Muscle layer of colon (tissue), 2 donors: ENCODE data around the gene IGLON5.

Experiments used
- H3K27ac ChIP-seq: one replicate; pipeline ENCODE4 v1.7.0; 2013; ENCODE audit warnings: low read depth, mild to moderate bottlenecking, low read length, moderate library complexity
- H3K27me3 ChIP-seq, 2 donors: one replicate each; pipeline ENCODE4 v1.7.0; 2013; ENCODE audit warnings: low read length in 2 of 2, mild to moderate bottlenecking in 2 of 2; ENCODE audit not compliant: insufficient read depth in 2 of 2, control insufficient read depth in 1 of 2
- H3K36me3 ChIP-seq: one replicate; pipeline ENCODE4 v1.7.0; 2013; ENCODE audit warnings: mild to moderate bottlenecking, low read length; ENCODE audit not compliant: insufficient read depth
- H3K4me1 ChIP-seq: one replicate; pipeline ENCODE4 v1.7.0; 2013; ENCODE audit warnings: mild to moderate bottlenecking, low read length; ENCODE audit not compliant: insufficient read depth
- H3K4me3 ChIP-seq, 2 donors: one replicate each; pipeline ENCODE4 v1.7.0; 2013; ENCODE audit warnings: low read length in 2 of 2, low read depth in 1 of 2, mild to moderate bottlenecking in 1 of 2, moderate library complexity in 1 of 2
- H3K9ac ChIP-seq: one replicate; pipeline ENCODE4 v1.7.0; 2013; ENCODE audit warnings: low read length
- H3K9me3 ChIP-seq: one replicate; pipeline ENCODE4 v1.7.0; 2013; ENCODE audit warnings: mild to moderate bottlenecking, low read length
- donor health status: abdominal sarcoma.
- donor health status: Adenocarcinoma of cecum.

The IGLON5 gene

DNA sequence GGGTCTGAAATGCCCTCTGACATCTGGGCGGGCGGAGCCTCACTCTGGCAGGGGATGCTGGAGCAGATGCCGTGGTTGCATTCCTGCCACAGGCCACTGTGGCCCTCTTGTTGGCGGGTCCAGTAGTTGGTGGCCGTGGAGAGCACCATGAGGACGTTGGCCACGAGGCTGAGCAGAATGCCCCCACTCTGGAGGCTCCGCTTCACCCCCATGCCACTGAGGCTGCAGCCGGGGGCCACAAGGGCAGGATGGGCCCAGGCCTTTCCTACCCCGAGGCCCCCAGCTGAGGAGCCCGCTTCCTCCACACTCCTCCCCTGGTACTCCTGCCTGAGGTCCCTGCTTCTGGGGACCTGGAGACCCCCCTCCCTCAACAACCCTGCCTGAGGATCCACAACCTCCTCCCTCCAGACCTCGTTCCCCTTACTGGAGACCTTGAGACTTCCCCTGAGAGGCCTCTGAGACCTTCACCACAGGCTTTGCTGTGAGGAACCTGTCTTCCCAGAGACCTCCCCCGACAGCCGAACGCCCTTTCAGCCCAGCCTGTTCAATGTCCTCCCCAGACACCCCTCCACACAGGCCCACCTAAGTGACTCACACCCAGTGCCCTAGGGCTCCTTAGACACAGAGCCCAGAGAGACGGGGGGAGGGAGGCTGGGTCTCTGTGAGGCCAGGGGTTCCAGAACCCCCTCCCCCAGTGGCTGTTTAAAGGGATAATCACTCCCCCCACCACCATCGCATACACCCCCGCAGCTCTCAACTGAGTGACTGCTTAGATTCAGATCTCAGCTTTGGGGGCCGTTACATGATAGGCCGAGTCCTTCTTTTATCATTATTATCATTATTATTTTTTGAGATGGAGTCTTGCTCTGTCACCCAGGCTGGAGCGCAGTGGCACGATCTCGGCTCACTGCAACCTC is 57.2 kb downstream of the IGLON5 start, which contains the start of gene CLDND2:
Gene CLDND2, minus strand, starts transcription at position 638 of the 917 bp plus-strand sequence. Its CDS starts 426 bp downstream, at position 212.
- H3K4me1 ChIP-seq: peaks cover 18% of the 10 kb centered on the region
- no peak within 1 kb of the TSS for H3K9ac ChIP-seq
- H3K4me3 ChIP-seq: peak within 1 kb of the TSS; percentile 49 to 79
- H3K27ac ChIP-seq: peak within 1 kb of the TSS; percentile 74
- no peaks in the 10 kb centered on the region for H3K27me3 ChIP-seq
- no peaks in the 10 kb centered on the region for H3K36me3 ChIP-seq
- H3K9me3 ChIP-seq: no peaks in the 10 kb centered on the region

DNA sequence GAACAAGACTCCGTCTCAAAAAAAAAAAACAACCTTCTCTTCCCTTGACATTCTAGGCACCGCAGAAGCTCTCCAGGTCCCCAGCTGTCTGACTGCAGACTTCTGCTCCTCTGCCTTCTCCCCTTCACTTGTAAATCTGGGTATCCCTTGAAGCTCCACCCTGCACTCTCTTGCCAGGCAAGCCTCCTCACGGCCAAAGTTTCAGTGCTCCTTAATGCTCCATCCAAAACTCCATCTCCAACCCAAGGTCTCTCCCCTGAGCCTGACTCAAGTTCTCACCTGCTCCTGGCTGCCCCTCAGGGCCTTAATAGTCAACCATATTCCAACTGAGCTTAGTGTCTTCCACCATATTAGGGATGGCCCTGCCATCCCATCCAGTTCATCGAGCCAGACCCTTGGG is 58.8 kb downstream of the IGLON5 start:
- Histone ChIP-seq H3K36me3 (no peaks in the 10 kb centered on the region), H3K9ac (no peak overlapping the region), H3K4me3 (no peak overlapping the region), H3K4me1 (peaks cover 11% of the 10 kb centered on the region), H3K27me3 (no peaks in the 10 kb centered on the region), H3K9me3 (no peaks in the 10 kb centered on the region), H3K27ac (no peak overlapping the region)

DNA sequence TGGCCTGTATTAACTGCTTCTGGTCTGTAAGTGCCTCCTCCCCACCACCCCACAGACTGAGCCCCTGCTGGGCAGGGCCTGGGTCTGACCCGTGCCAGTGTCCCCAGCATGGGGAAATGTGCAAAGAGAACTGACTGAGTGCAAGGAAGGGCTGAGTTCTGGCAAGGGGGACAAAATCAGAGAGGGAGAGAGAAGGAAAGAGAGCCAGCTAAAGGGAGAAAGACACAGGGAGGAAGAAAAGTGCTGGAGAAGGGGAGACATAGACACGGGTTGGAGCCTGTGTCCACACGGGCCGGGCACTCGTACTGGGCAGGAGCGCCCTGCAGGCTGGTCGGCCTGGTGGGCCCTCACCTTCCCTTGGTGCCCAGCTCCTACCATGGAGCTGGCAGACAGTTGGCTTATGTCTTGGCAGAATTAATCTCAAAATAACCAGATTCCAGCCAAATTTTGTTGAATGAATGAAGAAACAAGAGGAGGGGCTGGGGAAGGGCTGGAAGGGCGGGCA is 59.8 kb downstream of the IGLON5 start:
- H3K36me3 ChIP-seq: no peaks in the 10 kb centered on the region
- peaks cover 6% of the 10 kb centered on the region for H3K4me1 ChIP-seq
- H3K27me3 ChIP-seq: no peaks in the 10 kb centered on the region
- H3K9me3 ChIP-seq: no peaks in the 10 kb centered on the region
- H3K9ac ChIP-seq: no peak overlapping the region
- H3K4me3 ChIP-seq: no peak overlapping the region
- no peak overlapping the region for H3K27ac ChIP-seq

DNA sequence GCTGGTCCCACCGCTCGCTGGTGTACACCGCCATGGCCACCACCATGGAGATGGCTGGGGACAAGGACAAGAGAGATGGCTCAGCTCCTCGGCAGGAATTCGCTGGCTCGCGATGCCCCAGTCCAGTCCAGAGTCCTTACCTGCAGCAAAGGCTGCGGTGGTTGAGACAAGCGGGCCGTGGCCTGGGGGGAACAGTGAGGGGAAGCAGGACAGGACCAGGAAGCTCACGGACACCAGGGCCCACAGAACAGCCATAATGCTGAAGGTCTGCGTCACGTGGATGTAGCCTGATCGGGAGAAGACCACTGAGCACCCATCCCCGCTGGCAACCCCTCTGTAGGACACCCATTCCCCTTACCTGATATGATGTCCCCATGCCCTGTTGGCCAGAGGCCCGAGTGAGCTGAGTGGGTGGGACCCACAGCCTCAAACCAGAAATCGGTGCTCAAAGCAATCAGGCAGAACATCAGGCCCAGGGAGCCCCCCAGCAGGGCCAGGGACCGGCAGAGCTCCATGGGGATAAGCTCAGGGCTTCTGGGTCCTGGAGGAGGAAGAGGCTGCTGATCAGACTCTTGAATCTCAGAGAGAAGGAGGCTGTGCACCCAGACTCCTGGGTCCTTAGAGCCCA is 60.7 kb downstream of the IGLON5 start:
- H3K27me3 ChIP-seq: no peaks in the 10 kb centered on the region
- no peak overlapping the region for H3K4me3 ChIP-seq
- peaks cover 6% of the 10 kb centered on the region for H3K4me1 ChIP-seq
- no peak overlapping the region for H3K27ac ChIP-seq
- no peak overlapping the region for H3K9ac ChIP-seq
- no peaks in the 10 kb centered on the region for H3K36me3 ChIP-seq
- H3K9me3 ChIP-seq: no peaks in the 10 kb centered on the region

DNA sequence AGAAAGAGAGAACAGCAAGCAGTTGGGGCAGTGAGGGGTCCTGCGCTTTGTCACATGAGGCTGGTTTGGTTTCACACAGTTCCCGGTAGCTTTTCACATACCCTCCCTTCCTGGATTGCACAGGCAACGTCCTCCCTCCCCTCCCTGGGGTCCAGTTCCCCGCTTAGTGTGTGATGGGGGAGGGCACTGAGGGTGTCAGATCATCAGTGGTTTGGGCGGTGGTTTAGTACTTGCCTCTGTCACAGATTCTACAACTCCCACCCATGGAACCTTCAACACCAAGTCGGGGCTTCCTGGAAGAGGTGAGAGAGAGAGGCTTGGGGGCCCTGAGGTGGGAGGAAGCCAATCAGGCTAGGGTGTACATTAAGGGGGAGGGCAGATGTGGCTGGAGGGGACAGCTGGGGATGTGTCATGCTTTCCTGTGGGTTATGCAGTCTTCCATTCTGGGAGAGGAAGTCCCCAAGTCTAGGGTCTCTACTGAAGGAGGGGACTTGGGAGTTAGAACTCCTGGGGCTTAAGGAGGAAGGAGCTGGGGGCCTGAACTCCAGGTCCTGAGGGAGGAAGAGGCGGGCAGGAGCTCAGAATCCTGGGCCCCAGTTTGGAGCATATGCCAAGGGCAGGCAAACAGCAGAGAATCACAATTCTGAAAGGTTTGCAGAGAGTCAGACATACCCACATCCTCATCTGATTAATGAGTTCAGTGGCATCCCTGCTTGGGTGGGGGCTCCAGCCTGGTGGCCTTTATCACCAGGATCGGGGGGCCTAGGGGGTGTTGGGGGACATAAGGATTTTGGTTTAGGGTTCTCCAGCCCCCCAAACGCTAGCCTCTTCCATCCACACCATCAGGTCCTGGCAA is 61.4 kb downstream of the IGLON5 start, which contains the start of gene NKG7:
Gene NKG7, minus strand, starts transcription at position 6 of the 856 bp plus-strand sequence. CDS start 119 bp downstream, outside the sequence.
- peaks cover 6% of the 10 kb centered on the region for H3K4me1 ChIP-seq
- H3K4me3 ChIP-seq: no peak within 1 kb of the TSS
- H3K9me3 ChIP-seq: no peaks in the 10 kb centered on the region
- no peak within 1 kb of the TSS for H3K27ac ChIP-seq
- H3K9ac ChIP-seq: no peak within 1 kb of the TSS
- H3K27me3 ChIP-seq: no peaks in the 10 kb centered on the region
- H3K36me3 ChIP-seq: no peaks in the 10 kb centered on the region

DNA sequence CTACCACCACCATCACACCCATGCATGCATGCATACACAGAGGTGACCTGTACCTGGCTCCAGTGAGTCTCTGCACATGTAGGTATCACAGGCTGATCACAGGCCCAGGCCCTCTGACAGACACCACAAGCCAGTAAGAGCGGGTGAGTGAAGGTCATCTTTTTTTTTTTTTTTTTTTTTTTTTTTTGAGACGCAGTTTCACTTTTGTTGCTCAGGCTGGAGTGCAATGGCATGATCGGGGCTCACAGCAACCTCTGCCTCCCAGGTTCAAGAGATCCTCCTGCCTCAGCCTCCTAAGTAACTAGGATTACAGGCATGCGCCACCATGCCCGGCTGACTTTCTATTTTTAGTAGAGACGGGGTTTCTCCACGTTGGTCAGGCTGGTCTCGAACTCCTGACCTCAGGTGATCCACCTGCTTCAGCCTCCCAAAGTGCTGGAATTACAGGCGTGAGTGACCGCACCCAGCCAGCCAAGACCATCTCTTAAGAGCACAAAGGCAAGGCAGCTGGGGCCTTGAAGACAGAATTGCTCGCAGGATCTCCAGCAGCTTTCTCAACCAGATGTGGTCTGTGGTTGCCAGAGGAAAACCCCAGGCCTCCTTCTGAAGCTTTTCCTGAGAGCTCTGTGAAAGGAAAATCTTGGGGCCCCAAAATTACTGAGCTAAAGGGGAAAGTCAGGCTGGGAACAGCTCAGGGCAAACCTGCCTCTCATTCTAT is 64.2 kb downstream of the IGLON5 start:
- no peak overlapping the region for H3K9ac ChIP-seq
- H3K36me3 ChIP-seq: no peaks in the 10 kb centered on the region
- no peaks in the 10 kb centered on the region for H3K9me3 ChIP-seq
- H3K4me1 ChIP-seq: no peaks in the 10 kb centered on the region
- no peak overlapping the region for H3K27ac ChIP-seq
- H3K27me3 ChIP-seq: no peaks in the 10 kb centered on the region
- H3K4me3 ChIP-seq: no peak overlapping the region

DNA sequence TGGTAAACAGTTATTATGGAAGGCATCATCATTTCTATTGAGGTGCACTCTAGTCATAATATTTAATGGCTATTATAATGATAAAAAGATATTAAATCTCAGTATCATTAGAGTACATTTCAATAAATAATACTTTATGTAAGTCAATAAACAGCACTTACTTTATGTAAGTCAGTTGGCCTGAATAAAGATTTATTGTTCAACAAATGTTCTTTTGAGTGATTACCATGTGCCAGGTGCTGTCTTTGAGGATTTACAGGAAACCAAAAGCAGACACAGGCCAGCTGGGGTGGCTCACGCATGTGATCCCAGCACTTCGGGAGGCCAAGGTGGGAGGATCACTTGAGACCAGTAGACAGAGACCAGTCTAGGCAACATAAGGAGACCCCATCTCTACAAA is 66.0 kb downstream of the IGLON5 start:
- H3K36me3 ChIP-seq: no peaks in the 10 kb centered on the region
- H3K9me3 ChIP-seq: no peaks in the 10 kb centered on the region
- no peak overlapping the region for H3K4me3 ChIP-seq
- no peaks in the 10 kb centered on the region for H3K4me1 ChIP-seq
- H3K27me3 ChIP-seq: no peaks in the 10 kb centered on the region
- H3K27ac ChIP-seq: no peak overlapping the region
- no peak overlapping the region for H3K9ac ChIP-seq

DNA sequence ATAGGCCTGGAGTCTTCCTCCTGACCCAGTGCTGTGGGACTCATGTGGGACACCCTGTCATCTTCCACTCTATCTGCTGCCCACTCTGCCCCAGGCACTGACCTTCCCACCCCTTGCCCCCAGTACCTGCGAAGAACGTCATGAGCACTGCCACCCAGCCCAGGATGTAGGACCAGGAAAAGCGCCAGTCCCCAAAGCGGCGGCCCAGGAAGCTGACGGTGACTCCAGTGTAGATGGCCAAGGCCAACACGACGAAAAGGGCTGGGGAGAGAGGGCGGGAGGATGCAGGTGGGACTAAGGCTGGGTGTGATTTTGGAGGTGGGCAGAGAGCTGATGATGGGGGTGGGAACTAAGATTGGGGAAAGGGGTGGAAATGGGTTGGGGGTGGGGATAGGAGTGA is 68.9 kb downstream of the IGLON5 start:
- no peaks in the 10 kb centered on the region for H3K9me3 ChIP-seq
- H3K4me1 ChIP-seq: no peaks in the 10 kb centered on the region
- no peaks in the 10 kb centered on the region for H3K27me3 ChIP-seq
- H3K27ac ChIP-seq: no peak overlapping the region
- H3K36me3 ChIP-seq: no peaks in the 10 kb centered on the region
- no peak overlapping the region for H3K4me3 ChIP-seq
- no peak overlapping the region for H3K9ac ChIP-seq
